Hepatocyte (in vitro differentiated cells): ENCODE results near the gene MLPH.

Experiments used
- CTCF ChIP-seq: fragments of 200-600 bp; sonication (generic); IDR thresholded peaks from 2 replicates; pipeline ENCODE4 v1.5.1; 2016; ENCODE audit warnings: antibody characterized with exemption, mild to moderate bottlenecking; ENCODE audit not compliant: poor library complexity
- EZH2 ChIP-seq: fragments of 200-600 bp; sonication (generic); IDR thresholded peaks from 2 replicates; pipeline ENCODE4 v1.6.1; 2016; ENCODE audit warnings: antibody characterized with exemption, mild to moderate bottlenecking, borderline replicate concordance
- EZH2phosphoT487 ChIP-seq: fragments of 200-600 bp; sonication (generic); IDR thresholded peaks from one replicate; pipeline ENCODE4 v1.6.1; 2018; ENCODE audit warnings: antibody characterized with exemption, mild to moderate bottlenecking, low read depth, moderate library complexity; ENCODE audit not compliant: unreplicated experiment, severe bottlenecking

GRCh38 chr2:237527766-237528165 lies 40.7 kb downstream of the MLPH start:
- TF ChIP-seq CTCF (no peak), EZH2phosphoT487 (no peak), EZH2 (no peak)
